H1 (cell line): ENCODE data around the gene PNPLA8. TPM values are rescaled to one million over a fixed set of nuclear protein-coding genes. Genes with fewer than 3 reads are reported as not detected.

ENCODE experiments used
- CTCF ChIA-PET: fragments of 300-600 bp; sonication (Branson Sonifier 250); formaldehyde crosslinking; loops from one replicate; lab custom pipeline; 2021; ENCODE audit not compliant: partially characterized antibody; lab: Charles Lee
- POLR2A ChIA-PET: fragments of 300-600 bp; sonication (Branson Sonifier 250); formaldehyde crosslinking; loops from one replicate; lab custom pipeline; 2021; ENCODE audit warnings: inconsistent platforms; ENCODE audit not compliant: partially characterized antibody; lab: Charles Lee
- DNase-seq, 2 experiments: peaks; one replicate each; pipeline versions ENCODE4 v3.0.0 to v3.0.0-alpha.2; 2010 to 2022; ENCODE audit warnings: low spot score in 2 of 2, low read depth in 1 of 2, mixed read lengths in 1 of 2
- FAIRE-seq: peaks from 2 replicates; lab custom pipeline; 2011; peaks lifted over from hg19 to GRCh38; lab: Jason Lieb, UNC
- H2AFZ ChIP-seq: 2 replicates; pipeline ENCODE4 v1.8.1; 2012; ENCODE audit warnings: low read length, inconsistent platforms
- H2AK5ac ChIP-seq: 2 replicates; pipeline ENCODE4 v1.6.1; 2013; ENCODE audit warnings: low read depth, low read length
- H2BK120ac ChIP-seq: replicated peaks from 2 replicates; pipeline ENCODE3; 2013; ENCODE audit warnings: low read depth, low read length, inconsistent platforms
- H2BK12ac ChIP-seq: 2 replicates; pipeline ENCODE4 v1.6.1; 2013; ENCODE audit warnings: low read depth, low read length
- H2BK15ac ChIP-seq: 2 replicates; pipeline ENCODE4 v1.6.1; 2013; ENCODE audit warnings: low read length
- H2BK20ac ChIP-seq: 2 replicates; pipeline ENCODE4 v1.6.1; 2013; ENCODE audit warnings: low read length
- H2BK5ac ChIP-seq: 2 replicates; pipeline ENCODE4 v1.6.1; 2013; ENCODE audit warnings: low read depth, low read length
- H3K14ac ChIP-seq: 2 replicates; pipeline ENCODE4 v1.6.1; 2013; ENCODE audit warnings: inconsistent platforms; ENCODE audit not compliant: insufficient read length
- H3K18ac ChIP-seq: 2 replicates; pipeline ENCODE4 v1.6.1; 2013; ENCODE audit warnings: low read length; ENCODE audit errors: extremely low read depth
- H3K23ac ChIP-seq: 2 replicates; pipeline ENCODE4 v1.6.1; 2013; ENCODE audit warnings: inconsistent platforms; ENCODE audit not compliant: insufficient read length
- H3K23me2 ChIP-seq: 2 replicates; pipeline ENCODE4 v1.6.1; 2013; ENCODE audit warnings: low read depth, low read length
- H3K27ac ChIP-seq: 2 replicates; pipeline ENCODE4 v1.6.1; 2011; ENCODE audit warnings: low read depth, low read length, inconsistent platforms
- H3K27me3 ChIP-seq, 4 experiments: replicated peaks in 1 of 4; 1 replicate in 1 of 4; 2 replicates in 3 of 4; pipeline versions ENCODE4 v1.6.1 to v1.8.1; 2011 to 2013; ENCODE audit warnings: low read length in 3 of 4, mild to moderate bottlenecking in 3 of 4, inconsistent platforms in 2 of 4, mixed read lengths in 2 of 4, moderate library complexity in 1 of 4; ENCODE audit not compliant: control insufficient read depth in 3 of 4, insufficient read depth in 3 of 4; ENCODE audit errors: extremely low read depth in 1 of 4
- H3K36me3 ChIP-seq, 4 experiments: 2 replicates each; pipeline versions ENCODE4 v1.6.1 to v1.8.1; 2011 to 2013; ENCODE audit warnings: mild to moderate bottlenecking in 4 of 4, low read length in 3 of 4, moderate library complexity in 2 of 4, control low read depth in 1 of 4, inconsistent platforms in 1 of 4; ENCODE audit not compliant: insufficient read depth in 4 of 4, control insufficient read depth in 2 of 4
- H3K4ac ChIP-seq: replicated peaks from 2 replicates; pipeline ENCODE3; 2013; ENCODE audit warnings: low read length, low read depth, mixed read lengths, inconsistent platforms; ENCODE audit not compliant: insufficient read length
- H3K4me1 ChIP-seq, 4 experiments: replicated peaks in 1 of 4; 1 replicate in 1 of 4; 2 replicates in 3 of 4; pipeline versions ENCODE4 v1.6.1 to v1.8.1; 2011 to 2013; ENCODE audit warnings: low read length in 3 of 4, inconsistent platforms in 2 of 4, mixed read lengths in 1 of 4; ENCODE audit not compliant: insufficient read depth in 4 of 4, control insufficient read depth in 3 of 4
- H3K4me2 ChIP-seq, 2 experiments: 2 replicates each; pipeline versions ENCODE4 v1.6.1 to v1.8.1; 2011 to 2013; ENCODE audit warnings: low read depth in 2 of 2, low read length in 2 of 2, control low read depth in 1 of 2, inconsistent platforms in 1 of 2, mild to moderate bottlenecking in 1 of 2; ENCODE audit not compliant: insufficient read depth in 1 of 2
- H3K4me3 ChIP-seq, 4 experiments: fragments of 200-600, 300-600 bp in 1 of 4; sonication (generic), shearing (Covaris generic), sonication (Bioruptor Twin) in 1 of 4; 2 replicates each; pipeline versions ENCODE4 v1.5.1 to v1.8.1; 2011 to 2016; ENCODE audit warnings: low read length in 4 of 4, low read depth in 3 of 4, control low read depth in 2 of 4, inconsistent platforms in 2 of 4, mild to moderate bottlenecking in 2 of 4, mixed read lengths in 1 of 4, moderate library complexity in 1 of 4; ENCODE audit not compliant: insufficient read depth in 2 of 4; ENCODE audit errors: extremely low read depth in 1 of 4
- H3K56ac ChIP-seq: replicated peaks from 2 replicates; pipeline ENCODE3; 2013; ENCODE audit warnings: low read depth, mild to moderate bottlenecking, mixed read lengths, low read length, inconsistent platforms; ENCODE audit not compliant: insufficient read length
- H3K79me1 ChIP-seq: 2 replicates; pipeline ENCODE4 v1.6.1; 2013; ENCODE audit warnings: low read depth, low read length, control low read depth
- H3K79me2 ChIP-seq, 2 experiments: 2 replicates each; pipeline versions ENCODE4 v1.6.1 to v1.8.1; 2012 to 2013; ENCODE audit warnings: low read length in 2 of 2, mild to moderate bottlenecking in 2 of 2, inconsistent platforms in 1 of 2; ENCODE audit not compliant: insufficient read depth in 2 of 2, control insufficient read depth in 1 of 2
- H3K9ac ChIP-seq, 4 experiments: replicated peaks in 1 of 4; 1 replicate in 1 of 4; 2 replicates in 3 of 4; pipeline versions ENCODE4 v1.6.1 to v1.8.1; 2011 to 2013; ENCODE audit warnings: low read depth in 3 of 4, low read length in 3 of 4, control low read depth in 2 of 4, mild to moderate bottlenecking in 2 of 4, moderate library complexity in 2 of 4, inconsistent platforms in 1 of 4; ENCODE audit errors: extremely low read depth in 1 of 4
- H3K9me3 ChIP-seq, 2 experiments: 2 replicates each; pipeline versions ENCODE4 v1.6.1 to v1.8.1; 2012 to 2013; ENCODE audit warnings: mild to moderate bottlenecking in 2 of 2, moderate library complexity in 2 of 2, control low read depth in 1 of 2, inconsistent platforms in 1 of 2, low read depth in 1 of 2, low read length in 1 of 2, mixed read lengths in 1 of 2; ENCODE audit not compliant: insufficient read depth in 2 of 2
- H4K20me1 ChIP-seq, 2 experiments: replicated peaks in 1 of 2; 2 replicates each; pipeline versions ENCODE3 to v1.8.1; 2011 to 2013; ENCODE audit warnings: inconsistent platforms in 2 of 2, low read length in 2 of 2, mild to moderate bottlenecking in 1 of 2; ENCODE audit not compliant: insufficient read depth in 2 of 2, control insufficient read depth in 1 of 2
- H4K5ac ChIP-seq: 2 replicates; pipeline ENCODE4 v1.6.1; 2013; ENCODE audit warnings: low read length, low read depth, mixed read lengths, inconsistent platforms; ENCODE audit not compliant: insufficient read length
- H4K8ac ChIP-seq: 2 replicates; pipeline ENCODE4 v1.8.0; 2013; ENCODE audit warnings: mild to moderate bottlenecking, moderate library complexity, low read length, inconsistent platforms; ENCODE audit not compliant: insufficient read depth; ENCODE audit errors: extremely low read depth
- H4K91ac ChIP-seq: replicated peaks from 2 replicates; pipeline ENCODE3; 2013; ENCODE audit warnings: low read length, mixed read lengths, inconsistent platforms; ENCODE audit not compliant: insufficient read length
- KDM5A ChIP-seq: fragments of 200-600 bp; IDR thresholded peaks from 2 replicates; pipeline ENCODE4 v1.7.1; 2012; ENCODE audit warnings: mild to moderate bottlenecking, low read length, inconsistent platforms, mixed read lengths
- RFX5 ChIP-seq: IDR thresholded peaks from 2 replicates; pipeline ENCODE4 v1.6.1; 2011; ENCODE audit warnings: low read depth, low read length, improper control_type of control experiment, borderline replicate concordance
- SP4 ChIP-seq: IDR thresholded peaks from 2 replicates; pipeline ENCODE4 v1.6.1; 2012; ENCODE audit warnings: low read length, inconsistent platforms
- TBP ChIP-seq: IDR thresholded peaks from 2 replicates; pipeline ENCODE4 v1.6.1; 2011; ENCODE audit warnings: low read depth, low read length, improper control_type of control experiment
- WGBS, 2 experiments: shearing (Covaris generic) in 1 of 2; methylation state at CpG; one replicate each; pipeline versions ENCODE4 v1.1.6 to v1.1.7; 2013 to 2015; ENCODE audit warnings: low lambda C conversion rate in 2 of 2, mixed read lengths in 2 of 2, inconsistent platforms in 1 of 2, low coverage in 1 of 2, missing lambda C conversion rate in 1 of 2; ENCODE audit not compliant: insufficient replicate concordance in 2 of 2, insufficient coverage in 1 of 2, insufficient read length in 1 of 2; ENCODE audit errors: extremely low coverage in 1 of 2, missing lambda C conversion rate in 1 of 2; 5-methylcytosine and 5-hydroxymethylcytosine counted together
- polyA plus RNA-seq, 7 experiments: library from polyadenylated mRNA; depleted of rRNA in 3 of 7; stranded (reverse) in 5 of 7; unstranded in 2 of 7; fragments of >200 nt in 5 of 7; fragments of 200-250 nt in 2 of 7; gene quantifications; 1 replicate in 5 of 7; 2 replicates in 1 of 7; 4 replicates in 1 of 7; pipeline versions ENCODE4 v1.2.1 to v1.2.3, GENCODE V29; 2011 to 2013; ENCODE audit warnings: missing spikeins in 2 of 7, mixed read lengths in 2 of 7
- total RNA-seq: library from RNA; stranded (reverse); fragmentation: NEBNext Ultra II Directional; extraction: Animal tissue kit (Norgen Biotek cat#: 25700); gene quantifications from 2 replicates; pipeline ENCODE4 v1.2.1, GENCODE V29; 2021

Gene PNPLA8
- total and polyA plus RNA-seq, 2 of the 8 experiments (the other 6 are each of a cell fraction or from before 2014, with no cell fraction given), result 3.8 to 11.2 TPM

GRCh38 chr7:108468246-108468645, 57.7 kb downstream of the PNPLA8 start:
- Histone ChIP-seq H3K4me2 (no peak overlapping the region), H3K23ac (no peak overlapping the region), H3K27me3 (no peaks in the 10 kb centered on the region), H3K79me2 (no peaks in the 10 kb centered on the region), H3K4ac (no peak overlapping the region), H3K9ac (no peak overlapping the region), H2AFZ (no peak overlapping the region), H2BK12ac (no peak overlapping the region), H3K4me3 (no peak overlapping the region), H2BK120ac (no peak overlapping the region), H3K56ac (no peak overlapping the region), H2BK5ac (no peak overlapping the region), H3K4me1 (peaks cover 0 to 5% (median 2%) of the 10 kb centered on the region in 4 experiments; a peak in 2 of 7 replicates), H2BK15ac (no peak overlapping the region), H3K27ac (0 out of 2 replicates have a peak overlapping the region, but pooled peaks have one; percentile 7), H3K14ac (no peak overlapping the region), H2BK20ac (no peak overlapping the region), H3K36me3 (no peaks in the 10 kb centered on the region), H4K5ac (no peak overlapping the region), H4K8ac (no peak overlapping the region), H4K20me1 (no peaks in the 10 kb centered on the region), H3K18ac (no peak overlapping the region), H4K91ac (no peak overlapping the region), H3K23me2 (no peaks in the 10 kb centered on the region), H3K9me3 (no peaks in the 10 kb centered on the region), H2AK5ac (no peak overlapping the region), H3K79me1 (no peaks in the 10 kb centered on the region)
- no peak for TF ChIP-seq TBP
- TF ChIP-seq SP4, result no peak
- no peak for TF ChIP-seq RFX5
- no peak for TF ChIP-seq KDM5A
- DNase-seq, result no peak
- 69% methylated on average over 4 of the region's 4 CpGs; no CpG with 5 or more reads in 1 of the 2 experiments for WGBS, 2 experiments
- FAIRE-seq, result peak; percentile 45
- ChIA-PET POLR2A (no interaction called here), CTCF (interaction anchor here (0.6 to 6.3 kb wide), 8 partner anchors 9 to 322 kb away, joined by 3 to 42 read pairs (median 4); no protein-coding TSS in a partner anchor)
